DND-41 (cell line): ENCODE measurements around the gene CFAP92.

Experiments
- CTCF ChIP-seq: IDR thresholded peaks from 2 replicates; pipeline ENCODE4 v1.5.1; 2012; ENCODE audit warnings: borderline replicate concordance, low read length, moderate library complexity, mild to moderate bottlenecking; ENCODE audit not compliant: poor library complexity, severe bottlenecking; ENCODE audit errors: extremely low read depth
- EZH2 ChIP-seq: IDR thresholded peaks from 3 replicates; pipeline ENCODE4 v1.6.1; 2012; ENCODE audit warnings: borderline replicate concordance, low read depth, mild to moderate bottlenecking, moderate library complexity, low read length, inconsistent platforms; ENCODE audit not compliant: severe bottlenecking

GRCh38 chr3:128882719-128883118 lies 111.2 kb downstream of the CFAP92 start:
- TF ChIP-seq CTCF (no peak), EZH2 (no peak)
